Spleen (tissue), 11 donors: ENCODE measurements around the gene ZFHX2. TPM values are rescaled to one million over a fixed set of nuclear protein-coding genes. Genes with fewer than 3 reads are reported as not detected.
"Not testable (repeated sequence)": the region's sequence is repeated elsewhere in the genome, so short reads cannot be mapped to it uniquely, and the experiment has no call there.

Source experiments
- DNase-seq: peaks from one replicate; pipeline ENCODE4 v3.0.0-alpha.2; 2020
- H3K27ac ChIP-seq, 8 donors: fragments of 200-600 bp; sonication (generic) in 7 of 8; 1 replicate in 4 of 8; 2 replicates in 4 of 8; pipeline versions ENCODE4 v1.5.0 to v1.8.0; 2016 to 2021; ENCODE audit warnings: inconsistent platforms in 4 of 8, mild to moderate bottlenecking in 4 of 8, moderate library complexity in 1 of 8
- H3K27me3 ChIP-seq, 7 donors: fragments of 200-600 bp; sonication (generic) in 6 of 7; replicated peaks in 1 of 7; 1 replicate in 4 of 7; 2 replicates in 3 of 7; pipeline versions ENCODE4 v1.5.0 to v1.8.0; 2016 to 2021; ENCODE audit warnings: inconsistent platforms in 3 of 7, mild to moderate bottlenecking in 1 of 7
- H3K36me3 ChIP-seq, 6 donors: fragments of 200-600 bp; sonication (generic) in 5 of 6; 1 replicate in 4 of 6; 2 replicates in 2 of 6; pipeline versions ENCODE4 v1.5.0 to v1.8.0; 2016 to 2021; ENCODE audit warnings: inconsistent platforms in 2 of 6
- H3K4me1 ChIP-seq, 6 donors: fragments of 200-600 bp; sonication (generic) in 5 of 6; 1 replicate in 3 of 6; 2 replicates in 3 of 6; pipeline versions ENCODE4 v1.5.0 to v1.8.0; 2016 to 2021; ENCODE audit warnings: inconsistent platforms in 3 of 6
- H3K4me3 ChIP-seq, 8 donors: fragments of 200-600 bp; sonication (generic) in 7 of 8; 1 replicate in 4 of 8; 2 replicates in 4 of 8; pipeline versions ENCODE4 v1.5.0 to v1.8.0; 2016 to 2021; ENCODE audit warnings: inconsistent platforms in 4 of 8, mild to moderate bottlenecking in 4 of 8, moderate library complexity in 2 of 8
- H3K9me3 ChIP-seq, 8 donors: fragments of 200-600 bp; sonication (generic) in 7 of 8; 1 replicate in 4 of 8; 2 replicates in 4 of 8; pipeline versions ENCODE4 v1.5.0 to v1.8.0; 2016 to 2021; ENCODE audit warnings: inconsistent platforms in 4 of 8
- CTCF ChIP-seq, 11 experiments: fragments of 200-600 bp in 7 of 11; fragments of 450-650 bp in 4 of 11; sonication (generic) in 4 of 11; IDR thresholded peaks in 8 of 11; conservative IDR thresholded peaks in 3 of 11; 1 replicate in 7 of 11; 2 replicates in 4 of 11; pipeline versions ENCODE4 v1.4.0 to v1.8.0; 2016 to 2021; ENCODE audit warnings: antibody characterized with exemption in 11 of 11, inconsistent platforms in 4 of 11, mild to moderate bottlenecking in 1 of 11
- POLR2A ChIP-seq, 3 donors: fragments of 450-650 bp; IDR thresholded peaks; one replicate each; pipeline ENCODE4 v1.5.1; 2017; ENCODE audit warnings: antibody characterized with exemption in 3 of 3, mild to moderate bottlenecking in 1 of 3
- POLR2AphosphoS5 ChIP-seq, 3 donors: sonication (generic); formaldehyde crosslinking; IDR thresholded peaks; one replicate each; pipeline ENCODE4 v1.5.1; 2017; ENCODE audit warnings: antibody characterized with exemption in 3 of 3
- WGBS, 5 donors: extraction: QIAGEN DNeasy Blood & Tissue Kit in 3 of 5; methylation state at CpG; one replicate each; pipeline versions ENCODE4 v1.1.5 to v1.1.7; 2013 to 2018; 5-methylcytosine and 5-hydroxymethylcytosine counted together
- intact Hi-C: fragments of 100-400 bp; cut with DNase I; formaldehyde crosslinking; loops from one replicate; pipeline ENCODE4 v1.15.0; 2023; ENCODE audit warnings: low total_unique reads
- polyA plus RNA-seq, 3 donors: library from polyadenylated mRNA; stranded (reverse); fragments of 200-250 nt; gene quantifications; one replicate each; pipeline ENCODE4 v1.2.1, GENCODE V29; 2013
- total RNA-seq, 7 donors: library from RNA; depleted of rRNA in 3 of 7; stranded (reverse); fragments of >200 nt in 3 of 7; fragmentation: NEBNext Ultra II Directional in 4 of 7; extraction: Animal tissue kit (Norgen Biotek cat#: 25700) in 4 of 7; gene quantifications; one replicate each; pipeline versions ENCODE4 v1.1.0 to v1.2.1, GENCODE V29; 2016 to 2021
- donor health status: healthy with polysubstance abuse.
- donor health status: DM: no; HTN: no; CAD: no; lungs with moderate emphysema.
- donor health status: DM: no; HTN: no; CAD: no.
- donor health status: Bipolar disorder and iron deficiency.
- donor health status: healthy.
- donor health status: DM: no; HTN: no; CAD: no.
- donor health status: DM: yes; HTN: yes; CAD: no.

ZFHX2 gene
- total and polyA plus RNA-seq, 10 donors = 0.09 to 2.9 (median 1.0) TPM

- intact Hi-C loops = loop anchor here (5.0 kb wide), 1 partner anchor 338 kb away; no protein-coding TSS in a partner anchor
- WGBS, 5 donors = 57 to 87% (median 65%) methylated on average over 2 of the region's 2 CpGs
- H3K27ac ChIP-seq = peak overlapping the region in 2 of 8 donors; percentile 5 to 8
- DNase-seq = no peak
- no peak overlapping the region for H3K4me3 ChIP-seq
- H3K27me3 ChIP-seq = peaks cover 0 to 15% (median 0%) of the 10 kb centered on the region in 7 donors
- H3K4me1 ChIP-seq = peaks cover 6 to 11% (median 9%) of the 10 kb centered on the region in 6 donors
- TF ChIP-seq POLR2AphosphoS5 (IDR thresholded peaks at IDR 0.05) (no peak), POLR2A (IDR thresholded peaks at IDR 0.05) (no peak), CTCF (IDR thresholded peaks at IDR 0.05 in 8 of 11, conservative IDR thresholded peaks at IDR 0.05 in 3 of 11) (no peak)
- no peaks in the 10 kb centered on the region for H3K36me3 ChIP-seq
- no peaks in the 10 kb centered on the region for H3K9me3 ChIP-seq
These were observed 38.0 kb upstream of the ZFHX2 start for GRCh38 chr14:23589606-23590005.

GRCh38 chr14:23588884-23589598 is 37.5 kb upstream of the ZFHX2 start:
- intact Hi-C loops = loop anchor here (5.0 kb wide), 1 partner anchor 338 kb away; no protein-coding TSS in a partner anchor
- TF ChIP-seq POLR2AphosphoS5 (IDR thresholded peaks at IDR 0.05) (peak; percentile 30 to 82 (median 73)), CTCF (IDR thresholded peaks at IDR 0.05 in 8 of 11, conservative IDR thresholded peaks at IDR 0.05 in 3 of 11) (peak; percentile 55 to 94 (median 79)), POLR2A (IDR thresholded peaks at IDR 0.05) (no peak)
- DNase-seq = peak; percentile 92
- Histone ChIP-seq H3K4me1 (peaks cover 6 to 11% (median 9%) of the 10 kb centered on the region in 6 donors), H3K27me3 (peaks cover 0 to 15% (median 0%) of the 10 kb centered on the region in 7 donors), H3K4me3 (no peak overlapping the region), H3K9me3 (no peaks in the 10 kb centered on the region), H3K36me3 (no peaks in the 10 kb centered on the region), H3K27ac (peak overlapping the region in 2 of 8 donors; percentile 5 to 8)
- WGBS, 5 donors = 9 to 17% (median 15%) methylated on average over 4 to 5 of the region's 5 CpGs

- not testable (repeated sequence) for H3K27ac ChIP-seq, DNase-seq, H3K4me1 ChIP-seq, H3K36me3 ChIP-seq, H3K9me3 ChIP-seq, H3K4me3 ChIP-seq
- H3K27me3 ChIP-seq = peaks cover 0 to 44% (median 0%) of the 10 kb centered on the region in 7 donors
- 91 to 95% (median 93%) methylated on average over 2 to 24 of the region's 26 CpGs for WGBS, 5 donors
- intact Hi-C loops = loop anchor here (5.0 kb wide), 1 partner anchor 343 kb away; no protein-coding TSS in a partner anchor
These were observed 33.1 kb upstream of the ZFHX2 start for GRCh38 chr14:23584527-23585203.

- H3K4me1 ChIP-seq, H3K4me3 ChIP-seq, H3K27ac ChIP-seq, DNase-seq, H3K36me3 ChIP-seq, intact Hi-C loops, H3K9me3 ChIP-seq: not testable (repeated sequence)
- WGBS, 5 donors = 74 to 82% (median 80%) methylated on average over 24 to 25 of the region's 25 CpGs
- peaks cover 0 to 52% (median 4%) of the 10 kb centered on the region in 7 donors for H3K27me3 ChIP-seq
These were observed 32.4 kb upstream of the ZFHX2 start for GRCh38 chr14:23583761-23584526.
